SKM-1 treated with dmso at 0.1 percent for 144 hours (cell line): ENCODE data around the gene TAPBPL.
"Not testable (repeated sequence)": the region's sequence is repeated elsewhere in the genome, so short reads cannot be mapped to it uniquely, and the experiment has no call there.

Experiments
- DNase-seq: peaks from one replicate; lab custom pipeline; 2025; ENCODE audit not compliant: unreplicated experiment; lab: John Stamatoyannopoulos, UW

Gene TAPBPL, protein sequence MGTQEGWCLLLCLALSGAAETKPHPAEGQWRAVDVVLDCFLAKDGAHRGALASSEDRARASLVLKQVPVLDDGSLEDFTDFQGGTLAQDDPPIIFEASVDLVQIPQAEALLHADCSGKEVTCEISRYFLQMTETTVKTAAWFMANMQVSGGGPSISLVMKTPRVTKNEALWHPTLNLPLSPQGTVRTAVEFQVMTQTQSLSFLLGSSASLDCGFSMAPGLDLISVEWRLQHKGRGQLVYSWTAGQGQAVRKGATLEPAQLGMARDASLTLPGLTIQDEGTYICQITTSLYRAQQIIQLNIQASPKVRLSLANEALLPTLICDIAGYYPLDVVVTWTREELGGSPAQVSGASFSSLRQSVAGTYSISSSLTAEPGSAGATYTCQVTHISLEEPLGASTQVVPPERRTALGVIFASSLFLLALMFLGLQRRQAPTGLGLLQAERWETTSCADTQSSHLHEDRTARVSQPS

DNA sequence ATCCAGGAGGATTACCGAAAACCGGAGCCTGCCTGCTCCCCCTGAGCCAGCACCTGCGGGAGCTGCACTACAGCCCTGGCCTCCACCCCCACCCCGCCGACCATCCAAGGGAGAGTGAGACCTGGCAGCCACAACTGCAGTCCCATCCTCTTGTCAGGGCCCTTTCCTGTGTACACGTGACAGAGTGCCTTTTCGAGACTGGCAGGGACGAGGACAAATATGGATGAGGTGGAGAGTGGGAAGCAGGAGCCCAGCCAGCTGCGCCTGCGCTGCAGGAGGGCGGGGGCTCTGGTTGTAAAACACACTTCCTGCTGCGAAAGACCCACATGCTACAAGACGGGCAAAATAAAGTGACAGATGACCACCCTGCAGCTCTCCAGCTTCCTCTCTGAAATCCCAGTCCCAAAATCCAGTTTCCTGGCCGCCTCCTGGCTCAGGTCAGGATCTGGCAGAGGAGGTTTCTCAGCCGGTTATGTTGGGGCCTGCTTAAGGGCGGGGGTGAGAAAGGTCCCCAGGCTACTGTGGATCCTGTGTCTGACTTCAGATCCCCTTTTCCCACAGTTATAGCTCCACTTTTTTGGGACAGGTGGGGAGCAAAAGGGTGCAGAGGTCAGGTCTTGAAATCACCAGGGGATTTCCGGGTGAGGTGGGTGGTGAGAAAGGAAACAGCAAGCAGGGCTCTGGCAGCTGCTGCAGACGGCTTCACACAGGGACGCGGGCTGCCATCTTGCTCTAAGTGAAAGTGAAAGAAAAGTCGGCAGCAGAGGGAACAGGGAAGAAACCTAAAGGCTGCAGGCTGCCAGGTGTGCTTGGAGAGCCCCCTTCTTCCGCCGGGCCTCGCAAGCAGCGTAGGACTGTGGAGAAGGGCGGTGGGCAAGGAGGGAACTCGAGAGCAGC, at the start of gene TAPBPL:
Gene TAPBPL (plus strand): TSS at position 695 of the 897 bp plus-strand sequence. CDS start 207 bp downstream, outside the sequence.
- no peak for DNase-seq

GRCh38 chr12:6404390-6404789, 47.5 kb upstream of the TAPBPL start:
- DNase-seq = no peak

- no peak for DNase-seq
Measured at GRCh38 chr12:6405963-6406362, 45.9 kb upstream of the TAPBPL start.

- no peak for DNase-seq
Measured at GRCh38 chr12:6407236-6407954, 44.4 kb upstream of the TAPBPL start.

GRCh38 chr12:6416596-6416995, 35.2 kb upstream of the TAPBPL start:
- DNase-seq = peak; percentile 79

DNA sequence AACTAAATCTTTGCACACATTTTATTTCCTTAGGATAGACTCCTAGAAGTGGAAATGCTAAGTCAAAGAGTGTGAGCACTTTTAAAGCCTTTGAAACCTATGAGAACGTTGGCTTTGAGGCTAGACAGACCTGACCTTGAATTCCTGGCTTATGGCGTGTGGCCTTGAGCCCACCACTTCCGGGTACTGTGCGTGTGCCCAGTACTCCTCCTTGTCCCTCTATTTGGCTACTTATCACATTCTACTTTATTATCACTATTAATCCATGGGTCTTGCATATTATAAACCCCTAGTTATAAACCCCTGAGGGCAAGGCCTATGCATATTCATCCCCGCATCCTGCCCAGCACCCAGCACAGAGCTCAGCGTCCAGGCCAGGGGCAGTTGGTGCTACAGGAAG, 33.0 kb upstream of the TAPBPL start:
- DNase-seq = no peak

GRCh38 chr12:6420364-6420763, 31.5 kb upstream of the TAPBPL start:
- no peak for DNase-seq

DNA sequence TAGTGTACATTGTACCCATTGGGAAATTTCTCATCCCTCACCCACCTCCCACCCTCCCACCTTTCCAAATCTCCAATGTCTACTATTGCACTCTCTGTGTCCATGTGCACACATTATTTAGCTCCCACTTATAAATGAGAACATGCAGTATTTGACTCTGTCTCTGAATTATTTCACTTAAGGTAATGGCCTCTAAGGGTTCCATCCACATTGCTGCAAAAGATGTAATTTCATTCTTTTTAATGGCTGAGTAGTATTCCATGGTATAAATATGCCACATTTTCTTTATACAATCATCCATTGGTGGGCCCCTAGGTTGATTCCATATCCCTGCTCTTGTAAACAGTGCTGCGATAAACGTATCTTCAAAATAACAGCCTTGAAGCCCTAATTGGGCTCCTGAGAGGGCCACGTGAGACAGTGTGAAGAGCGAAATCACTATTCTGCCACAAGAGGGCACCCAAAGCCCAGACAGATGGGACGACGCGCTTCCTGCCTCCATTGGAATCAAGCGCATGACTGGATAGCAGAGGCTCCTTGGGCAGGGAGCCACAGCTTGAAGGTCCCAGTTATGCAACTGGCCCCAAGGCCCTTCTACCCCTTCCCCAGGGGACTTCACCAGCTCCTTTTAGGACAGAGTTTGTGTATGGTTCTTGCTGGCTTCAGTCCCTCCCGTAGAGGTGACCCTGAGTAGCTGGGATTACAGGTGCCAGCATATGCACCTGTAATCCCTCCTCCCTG, 28.4 kb upstream of the TAPBPL start:
- peak; percentile 60 for DNase-seq

GRCh38 chr12:6424008-6424347, 27.9 kb upstream of the TAPBPL start:
- DNase-seq = no peak

DNA sequence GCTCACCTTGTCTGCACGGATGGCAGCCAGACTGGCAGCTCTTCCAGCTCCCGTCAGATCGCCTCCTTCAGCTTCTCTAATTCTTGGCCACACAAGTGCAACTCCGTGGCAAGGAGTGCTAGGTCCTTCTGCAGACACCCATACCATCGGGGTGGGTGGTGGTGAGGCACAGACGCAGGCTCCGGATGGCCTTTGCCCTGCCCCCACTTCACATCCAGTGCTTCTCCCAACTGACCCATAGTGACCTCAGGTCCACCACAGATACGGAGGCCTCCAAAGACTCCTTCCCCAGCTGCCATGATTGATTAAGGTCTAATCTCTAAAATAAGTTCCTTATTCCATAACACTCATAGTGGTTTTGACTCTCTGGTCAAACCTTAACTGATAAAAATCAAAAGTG, 27.0 kb upstream of the TAPBPL start:
- no peak for DNase-seq

DNA sequence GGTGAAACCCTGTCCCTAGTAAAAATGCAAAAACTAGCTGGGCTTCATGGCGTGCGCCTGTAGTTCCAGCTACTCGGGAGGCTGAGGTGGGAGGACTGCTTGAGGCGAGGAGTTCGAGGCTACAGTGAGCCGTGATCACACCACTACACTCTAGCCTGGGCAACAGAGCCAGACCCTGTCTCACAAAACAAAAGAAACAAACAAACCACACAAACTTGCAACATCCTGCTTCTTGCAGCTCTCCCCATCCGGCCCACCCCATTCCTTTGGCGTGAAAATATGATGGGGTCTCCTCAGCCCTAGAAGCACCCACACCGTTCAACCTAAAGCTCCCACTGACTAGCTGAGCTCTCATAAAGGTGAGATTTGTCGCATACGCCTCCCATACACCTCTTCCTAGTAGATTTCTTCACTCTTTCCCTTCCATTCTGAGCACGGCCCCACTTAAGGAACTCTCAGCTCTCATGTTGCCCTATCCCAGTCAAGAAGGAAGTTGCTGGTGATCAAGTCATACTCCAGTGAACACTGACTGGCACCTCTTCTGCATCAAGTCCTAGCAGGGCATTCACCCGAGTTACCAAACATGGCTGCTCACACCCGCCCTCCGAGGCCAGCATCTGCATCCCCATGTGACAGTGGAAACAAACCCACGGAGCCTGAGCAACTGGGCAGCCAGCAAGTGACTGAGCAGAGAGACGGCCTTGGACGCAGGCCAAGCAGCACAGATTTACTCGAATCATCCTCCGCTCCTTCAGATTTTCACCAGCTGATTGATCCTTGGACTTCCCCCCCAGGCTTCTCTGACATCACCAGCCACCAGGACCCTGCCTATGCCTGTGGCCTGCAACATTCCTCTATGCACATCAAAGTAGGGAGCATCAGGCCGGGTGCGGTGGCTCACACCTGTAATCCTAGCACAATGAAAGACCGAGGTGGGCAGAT, 26.0 kb upstream of the TAPBPL start:
- no peak for DNase-seq

DNA sequence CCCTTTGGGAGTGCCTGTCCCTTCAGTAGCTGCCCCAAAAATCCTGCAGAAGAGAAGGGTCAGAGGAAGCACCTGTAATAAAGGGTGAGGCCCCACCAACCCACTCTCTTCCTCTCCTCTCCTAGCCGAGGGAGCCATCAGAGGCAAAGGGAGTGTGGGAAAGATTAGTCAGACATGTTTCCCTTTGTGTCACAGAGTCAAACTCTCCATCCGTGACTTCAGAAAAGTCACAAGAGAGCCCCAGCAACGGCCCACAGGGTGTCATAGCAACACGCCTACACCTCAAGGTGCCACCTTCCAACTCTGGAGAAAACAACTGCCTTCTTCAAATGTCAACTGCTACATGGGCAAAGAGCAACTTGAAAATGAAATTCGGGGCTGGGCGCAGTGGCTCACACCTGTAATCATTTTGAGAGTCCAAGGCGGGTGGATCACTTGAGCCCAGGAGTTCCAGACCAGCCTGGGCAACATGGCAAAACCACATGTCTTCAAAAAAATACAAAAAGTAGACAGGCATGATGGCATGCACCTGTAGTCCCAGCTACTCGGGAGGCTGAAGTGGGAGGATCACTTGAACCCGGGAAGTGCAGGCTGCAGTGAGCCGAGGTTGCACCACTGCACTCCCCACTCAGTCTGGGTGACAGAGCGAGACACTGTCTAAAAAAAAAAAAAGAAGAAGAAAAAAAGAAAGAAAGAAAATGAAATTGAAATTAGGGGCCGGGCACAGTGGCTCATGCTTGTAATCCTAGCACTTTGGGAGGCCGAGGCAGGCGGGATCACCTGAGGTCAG, 24.8 kb upstream of the TAPBPL start:
- DNase-seq = no peak

GRCh38 chr12:6427796-6428195, 24.0 kb upstream of the TAPBPL start:
- DNase-seq = not testable (repeated sequence)

GRCh38 chr12:6428326-6428725, 23.5 kb upstream of the TAPBPL start:
- DNase-seq = no peak

GRCh38 chr12:6430124-6430989, 21.5 kb upstream of the TAPBPL start:
- DNase-seq = peak; percentile 39

- no peak for DNase-seq
Measured at GRCh38 chr12:6432991-6433390, 18.9 kb upstream of the TAPBPL start.

GRCh38 chr12:6434205-6435140, 17.4 kb upstream of the TAPBPL start:
- no peak for DNase-seq
